ENCODE results near the gene COL19A1. TPM values are rescaled to one million over a fixed set of nuclear protein-coding genes. Genes with fewer than 3 reads are reported as not detected.
"Not testable (repeated sequence)": the region's sequence is repeated elsewhere in the genome, so short reads cannot be mapped to it uniquely, and the experiment has no call there.

The COL19A1 gene
- polyA plus RNA-seq, 1 donor (not counting 4 experiments of a cell fraction or from before 2014, with no cell fraction given) = not detected

DNA sequence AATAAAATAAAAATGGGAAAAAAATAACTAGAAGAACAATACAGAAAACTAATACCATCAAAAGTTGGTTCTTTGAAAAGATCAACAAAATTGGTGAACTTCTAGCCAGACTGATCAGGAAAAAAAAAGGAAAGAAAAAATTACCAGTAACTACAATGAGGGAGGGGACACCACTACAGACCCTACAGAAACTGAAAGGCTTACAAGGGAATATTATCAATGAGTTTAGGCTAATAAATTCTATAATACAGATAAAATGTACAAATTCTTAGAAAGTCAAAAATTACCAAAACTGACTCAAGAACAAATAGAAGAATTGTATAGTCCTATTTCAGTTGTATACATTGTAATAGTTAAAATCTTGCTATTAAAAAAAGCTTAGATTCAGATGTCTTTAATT, 141.8 kb downstream of the COL19A1 start:
- Histone ChIP-seq H3K9ac (ENCODE audit: control insufficient read depth, extremely low read depth, insufficient read depth, low read length) (no peak overlapping the region), H3K27ac (ENCODE audit: control insufficient read depth, insufficient read depth, low read length) (no peak overlapping the region), H4K20me1 (ENCODE audit: control insufficient read depth, extremely low read depth, insufficient read depth, low read length) (no peaks in the 10 kb centered on the region), H3K27me3 (ENCODE audit: control insufficient read depth, extremely low read depth, insufficient read depth, low read length) (no peaks in the 10 kb centered on the region), H3K9me1 (ENCODE audit: control insufficient read depth, extremely low read depth, insufficient read depth, low read length) (no peaks in the 10 kb centered on the region), H3K4me3 (ENCODE audit: control insufficient read depth in 2 of 3, extremely low read depth in 1 of 3, insufficient read depth in 2 of 3, low read depth in 1 of 3, low read length in 3 of 3) (no peak overlapping the region), H3K36me3 (ENCODE audit: control insufficient read depth in 2 of 2, extremely low read depth in 1 of 2, insufficient read depth in 2 of 2, low read length in 2 of 2) (no peaks in the 10 kb centered on the region), H2AFZ (ENCODE audit: control insufficient read depth, low read length) (no peak overlapping the region), H3K4me2 (ENCODE audit: control insufficient read depth, extremely low read depth, insufficient read depth, low read depth, low read length) (no peak overlapping the region), H3K4me1 (ENCODE audit: control insufficient read depth, extremely low read depth, insufficient read depth, low read length) (no peaks in the 10 kb centered on the region), H3K79me2 (ENCODE audit: control insufficient read depth, insufficient read depth, low read length) (no peaks in the 10 kb centered on the region), H3K9me3 (ENCODE audit: control insufficient read depth, low read depth, low read length) (no peaks in the 10 kb centered on the region)
- FAIRE-seq = no peak
- TF ChIP-seq, protein P1, sequence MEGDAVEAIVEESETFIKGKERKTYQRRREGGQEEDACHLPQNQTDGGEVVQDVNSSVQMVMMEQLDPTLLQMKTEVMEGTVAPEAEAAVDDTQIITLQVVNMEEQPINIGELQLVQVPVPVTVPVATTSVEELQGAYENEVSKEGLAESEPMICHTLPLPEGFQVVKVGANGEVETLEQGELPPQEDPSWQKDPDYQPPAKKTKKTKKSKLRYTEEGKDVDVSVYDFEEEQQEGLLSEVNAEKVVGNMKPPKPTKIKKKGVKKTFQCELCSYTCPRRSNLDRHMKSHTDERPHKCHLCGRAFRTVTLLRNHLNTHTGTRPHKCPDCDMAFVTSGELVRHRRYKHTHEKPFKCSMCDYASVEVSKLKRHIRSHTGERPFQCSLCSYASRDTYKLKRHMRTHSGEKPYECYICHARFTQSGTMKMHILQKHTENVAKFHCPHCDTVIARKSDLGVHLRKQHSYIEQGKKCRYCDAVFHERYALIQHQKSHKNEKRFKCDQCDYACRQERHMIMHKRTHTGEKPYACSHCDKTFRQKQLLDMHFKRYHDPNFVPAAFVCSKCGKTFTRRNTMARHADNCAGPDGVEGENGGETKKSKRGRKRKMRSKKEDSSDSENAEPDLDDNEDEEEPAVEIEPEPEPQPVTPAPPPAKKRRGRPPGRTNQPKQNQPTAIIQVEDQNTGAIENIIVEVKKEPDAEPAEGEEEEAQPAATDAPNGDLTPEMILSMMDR (optimal IDR thresholded peaks at IDR 0.05 in 1 of 3, IDR thresholded peaks at IDR 0.05 in 1 of 3, conservative IDR thresholded peaks at IDR 0.05 in 1 of 3; ENCODE audit: extremely low read depth in 1 of 3, insufficient read depth in 2 of 3, low read length in 3 of 3) = no peak
- no peak for TF ChIP-seq EZH2 (IDR thresholded peaks at IDR 0.05; ENCODE audit: low read length)
- DNase-seq (ENCODE audit: low read depth, low spot score) = no peak
- dilution Hi-C loops (cut with MboI; ENCODE audit: extremely low pct_ligation_motif_present, low sequenced_read_pairs) = no loop called here

DNA sequence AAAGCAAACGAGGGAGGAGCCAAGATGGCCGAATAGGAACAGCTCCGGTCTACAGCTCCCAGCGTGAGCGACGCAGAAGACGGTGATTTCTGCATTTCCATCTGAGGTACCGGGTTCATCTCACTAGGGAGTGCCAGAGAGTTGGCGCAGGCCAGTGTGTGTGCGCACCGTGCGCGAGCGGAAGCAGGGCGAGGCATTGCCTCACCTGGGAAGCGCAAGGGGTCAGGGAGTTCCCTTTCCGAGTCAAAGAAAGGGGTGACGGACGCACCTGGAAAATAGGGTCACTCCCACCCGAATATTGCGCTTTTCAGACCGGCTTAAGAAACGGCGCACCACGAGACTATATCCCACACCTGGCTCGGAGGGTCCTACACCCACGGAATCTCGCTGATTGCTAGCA, 144.0 kb downstream of the COL19A1 start:
- H3K4me1 ChIP-seq (ENCODE audit: control insufficient read depth, extremely low read depth, insufficient read depth, low read length); dilution Hi-C loops (cut with MboI; ENCODE audit: extremely low pct_ligation_motif_present, low sequenced_read_pairs); H3K4me3 ChIP-seq (ENCODE audit: control insufficient read depth in 2 of 3, extremely low read depth in 1 of 3, insufficient read depth in 2 of 3, low read depth in 1 of 3, low read length in 3 of 3); H4K20me1 ChIP-seq (ENCODE audit: control insufficient read depth, extremely low read depth, insufficient read depth, low read length); H3K9me1 ChIP-seq (ENCODE audit: control insufficient read depth, extremely low read depth, insufficient read depth, low read length); H2AFZ ChIP-seq (ENCODE audit: control insufficient read depth, low read length); FAIRE-seq; H3K27me3 ChIP-seq (ENCODE audit: control insufficient read depth, extremely low read depth, insufficient read depth, low read length); H3K27ac ChIP-seq (ENCODE audit: control insufficient read depth, insufficient read depth, low read length); DNase-seq (ENCODE audit: low read depth, low spot score); H3K4me2 ChIP-seq (ENCODE audit: control insufficient read depth, extremely low read depth, insufficient read depth, low read depth, low read length); H3K36me3 ChIP-seq (ENCODE audit: control insufficient read depth in 2 of 2, extremely low read depth in 1 of 2, insufficient read depth in 2 of 2, low read length in 2 of 2); H3K79me2 ChIP-seq (ENCODE audit: control insufficient read depth, insufficient read depth, low read length); H3K9ac ChIP-seq (ENCODE audit: control insufficient read depth, extremely low read depth, insufficient read depth, low read length); H3K9me3 ChIP-seq (ENCODE audit: control insufficient read depth, low read depth, low read length): not testable (repeated sequence)

DNA sequence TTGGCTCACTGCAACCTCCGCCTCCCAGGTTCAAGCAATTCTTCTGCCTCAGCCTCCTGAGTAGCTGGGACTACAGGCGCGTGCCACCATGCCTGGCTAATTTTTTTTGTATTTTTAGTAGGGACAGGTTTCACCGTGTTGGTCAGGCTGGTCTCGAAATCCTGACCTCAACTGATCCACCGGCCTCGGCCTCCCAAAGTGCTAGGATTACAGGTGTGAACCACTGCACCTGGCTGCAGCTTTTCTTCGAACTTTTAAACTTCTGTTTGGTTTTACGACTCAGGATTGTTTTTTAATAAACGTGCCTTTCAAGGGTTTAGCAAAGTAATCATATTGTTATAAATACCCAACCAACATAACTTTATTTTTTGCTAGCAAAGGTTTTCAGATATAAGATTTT, 156.8 kb downstream of the COL19A1 start:
- dilution Hi-C loops (cut with MboI; ENCODE audit: extremely low pct_ligation_motif_present, low sequenced_read_pairs) = not testable (repeated sequence)

More for the DNA sequence above, 156.8 kb downstream of the COL19A1 start:
- H4K20me1 ChIP-seq (ENCODE audit: control insufficient read depth, extremely low read depth, insufficient read depth, low read length); H3K36me3 ChIP-seq (ENCODE audit: control insufficient read depth in 2 of 2, extremely low read depth in 1 of 2, insufficient read depth in 2 of 2, low read length in 2 of 2); H2AFZ ChIP-seq (ENCODE audit: control insufficient read depth, low read length); H3K27me3 ChIP-seq (ENCODE audit: control insufficient read depth, extremely low read depth, insufficient read depth, low read length); H3K79me2 ChIP-seq (ENCODE audit: control insufficient read depth, insufficient read depth, low read length); H3K4me2 ChIP-seq (ENCODE audit: control insufficient read depth, extremely low read depth, insufficient read depth, low read depth, low read length); DNase-seq (ENCODE audit: low read depth, low spot score); H3K27ac ChIP-seq (ENCODE audit: control insufficient read depth, insufficient read depth, low read length); H3K9me3 ChIP-seq (ENCODE audit: control insufficient read depth, low read depth, low read length); FAIRE-seq; H3K4me3 ChIP-seq (ENCODE audit: control insufficient read depth in 2 of 3, extremely low read depth in 1 of 3, insufficient read depth in 2 of 3, low read depth in 1 of 3, low read length in 3 of 3); H3K4me1 ChIP-seq (ENCODE audit: control insufficient read depth, extremely low read depth, insufficient read depth, low read length); H3K9me1 ChIP-seq (ENCODE audit: control insufficient read depth, extremely low read depth, insufficient read depth, low read length); H3K9ac ChIP-seq (ENCODE audit: control insufficient read depth, extremely low read depth, insufficient read depth, low read length): not testable (repeated sequence)

Measured in keratinocyte (primary cell).